Measurements from ENCODE around the gene NAT9.

NAT9 gene

DNA sequence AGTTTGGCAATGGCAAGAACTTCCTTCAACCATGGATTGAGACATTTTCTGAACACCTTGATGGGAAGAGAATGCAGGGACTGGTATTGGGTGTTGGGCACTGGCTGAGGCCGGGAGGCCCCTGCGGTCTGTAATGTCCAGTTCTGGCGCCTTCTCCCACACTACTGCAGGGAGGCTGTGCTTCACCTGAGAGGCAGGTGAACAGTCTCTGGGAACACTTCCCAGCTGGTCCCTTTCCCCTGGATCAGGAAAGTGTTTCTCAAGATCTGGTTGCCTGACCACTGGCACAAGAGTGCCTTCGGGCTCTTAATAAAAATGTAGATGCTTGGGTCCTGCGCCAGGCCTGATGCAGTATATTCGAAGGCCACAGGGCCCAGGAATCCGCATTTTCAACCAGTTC is 28.5 kb upstream of the NAT9 start:
- no peak for DNase-seq

GRCh38 chr17:74803971-74804370 is 27.8 kb upstream of the NAT9 start:
- no peak for DNase-seq

- no peak for DNase-seq
Measured at GRCh38 chr17:74803388-74803930, 27.3 kb upstream of the NAT9 start.

- DNase-seq, result no peak
Measured at GRCh38 chr17:74801896-74802295, 25.8 kb upstream of the NAT9 start.

GRCh38 chr17:74800531-74800930 is 24.4 kb upstream of the NAT9 start:
- no peak for DNase-seq

DNA sequence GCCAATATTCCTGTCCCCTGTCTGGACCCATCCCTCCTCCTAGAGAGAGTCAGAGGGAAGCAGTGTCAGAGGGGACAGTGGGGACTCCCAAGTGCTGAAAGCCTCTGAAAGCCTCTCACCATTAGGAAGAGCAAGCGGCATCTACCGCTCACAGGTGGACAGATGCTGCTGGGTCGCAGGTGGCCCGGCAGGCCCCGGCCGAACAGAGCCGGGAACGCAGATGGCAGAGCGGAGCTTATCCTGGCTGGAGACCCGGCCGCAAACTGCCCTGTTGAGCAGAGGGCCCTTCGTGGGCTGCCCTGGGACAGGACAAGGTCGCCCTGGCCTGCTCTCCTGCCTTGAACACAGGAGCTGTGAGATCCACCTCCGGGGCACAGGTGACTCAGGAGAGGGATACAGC is 23.0 kb upstream of the NAT9 start:
- no peak for DNase-seq

DNA sequence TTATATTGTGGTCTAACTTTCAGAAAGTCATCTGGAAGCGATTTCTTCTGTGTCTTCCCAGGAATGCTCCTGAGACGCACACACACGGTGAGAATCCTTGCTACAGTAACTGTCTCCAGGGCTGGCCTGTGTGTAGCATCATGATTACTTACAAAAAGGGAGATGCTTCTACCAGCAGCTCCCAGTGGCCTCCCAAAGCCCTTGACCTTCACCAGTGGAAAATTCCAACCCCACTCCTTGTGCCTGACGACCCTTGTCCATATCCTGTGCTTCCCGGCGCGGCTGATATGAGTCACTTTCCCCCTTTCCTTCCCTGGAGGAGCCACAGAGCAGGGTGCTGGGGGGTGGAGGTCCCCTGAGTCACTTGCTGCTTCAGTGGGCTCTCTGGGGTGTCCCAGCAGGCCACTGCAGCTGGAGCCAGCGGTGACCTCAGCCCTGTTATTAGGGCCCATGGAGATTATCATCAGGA is 22.1 kb upstream of the NAT9 start:
- DNase-seq, result no peak

- no peak for DNase-seq
Measured at GRCh38 chr17:74797824-74798223, 21.7 kb upstream of the NAT9 start.

GRCh38 chr17:74796866-74797265 is 20.7 kb upstream of the NAT9 start:
- no peak for DNase-seq

DNA sequence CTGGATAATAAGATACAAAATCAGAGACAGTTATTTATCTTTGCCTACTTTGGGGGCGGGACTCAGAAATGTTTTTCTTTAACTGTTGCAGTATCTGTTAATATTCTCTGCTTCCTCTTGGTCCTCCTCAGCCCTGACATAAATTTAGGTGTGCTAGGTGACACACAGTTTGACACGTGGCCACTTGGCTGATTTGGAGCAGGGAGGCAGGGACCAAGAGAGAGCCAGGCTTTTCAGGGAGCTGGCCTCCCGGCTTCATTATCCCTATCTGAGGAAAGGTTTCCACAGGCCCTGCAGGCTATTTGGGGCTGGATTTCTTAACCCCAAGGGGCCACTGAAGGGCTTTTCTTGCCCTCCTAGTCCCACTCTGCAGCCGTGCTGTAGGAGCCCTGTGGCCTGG is 20.1 kb upstream of the NAT9 start:
- no peak for DNase-seq

DNA sequence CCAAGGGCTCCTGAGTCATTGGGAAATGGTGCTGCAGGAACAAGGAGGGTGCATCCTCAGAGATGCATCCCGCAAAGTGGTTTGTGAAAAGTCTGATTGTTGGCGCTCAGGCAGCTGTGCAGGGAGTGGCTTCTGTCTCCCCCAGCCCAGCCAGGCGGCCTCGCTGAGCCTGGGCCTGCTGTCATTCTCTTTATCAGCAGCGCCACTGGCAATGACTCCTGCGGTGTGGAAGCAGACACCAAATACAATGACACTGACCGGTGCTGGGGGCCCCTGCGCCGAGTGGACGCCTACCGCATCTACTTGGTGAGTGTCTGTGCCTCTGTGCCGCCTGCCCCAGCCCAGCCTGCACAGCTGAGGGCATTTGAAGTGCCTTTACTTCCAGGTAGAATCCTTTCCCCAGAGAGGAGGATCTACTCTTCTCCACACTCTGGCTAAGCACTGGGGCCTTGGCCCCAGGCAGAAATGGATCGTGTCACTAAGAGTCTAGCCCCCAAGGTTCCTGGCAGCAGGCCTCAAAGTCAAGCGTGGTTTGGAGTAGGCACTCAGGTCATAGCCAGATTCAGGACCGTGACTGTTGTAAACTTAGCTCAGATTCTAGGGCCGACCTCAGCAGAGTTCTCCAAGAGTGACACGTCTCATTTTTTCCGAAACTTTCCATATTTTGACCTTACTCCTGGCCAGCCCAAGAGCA is 19.3 kb upstream of the NAT9 start:
- DNase-seq, result no peak

GRCh38 chr17:74792586-74793105 is 16.5 kb upstream of the NAT9 start:
- DNase-seq, result no peak

GRCh38 chr17:74790161-74791058 is 14.3 kb upstream of the NAT9 start:
- DNase-seq, result no peak

GRCh38 chr17:74786431-74787055 is 10.4 kb upstream of the NAT9 start:
- no peak for DNase-seq

DNA sequence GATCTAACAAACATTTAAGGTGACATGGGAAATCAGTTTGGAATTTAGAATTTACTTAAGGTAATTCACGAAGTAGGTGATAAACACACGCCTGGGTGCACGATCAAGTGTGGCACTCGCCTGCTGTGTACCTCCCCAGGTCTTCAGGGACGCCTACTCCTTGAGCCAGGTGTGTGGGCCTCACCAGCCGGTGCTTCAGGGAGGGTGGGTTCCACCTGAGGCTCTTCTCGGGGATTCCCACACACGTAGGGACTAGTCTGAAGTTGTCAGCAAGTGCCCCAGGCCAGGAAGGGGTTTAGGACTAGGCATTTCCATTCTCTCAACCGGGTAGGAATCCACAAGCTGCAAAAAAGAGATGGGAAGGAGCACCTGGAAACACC is 9.8 kb upstream of the NAT9 start:
- no peak for DNase-seq

DNA sequence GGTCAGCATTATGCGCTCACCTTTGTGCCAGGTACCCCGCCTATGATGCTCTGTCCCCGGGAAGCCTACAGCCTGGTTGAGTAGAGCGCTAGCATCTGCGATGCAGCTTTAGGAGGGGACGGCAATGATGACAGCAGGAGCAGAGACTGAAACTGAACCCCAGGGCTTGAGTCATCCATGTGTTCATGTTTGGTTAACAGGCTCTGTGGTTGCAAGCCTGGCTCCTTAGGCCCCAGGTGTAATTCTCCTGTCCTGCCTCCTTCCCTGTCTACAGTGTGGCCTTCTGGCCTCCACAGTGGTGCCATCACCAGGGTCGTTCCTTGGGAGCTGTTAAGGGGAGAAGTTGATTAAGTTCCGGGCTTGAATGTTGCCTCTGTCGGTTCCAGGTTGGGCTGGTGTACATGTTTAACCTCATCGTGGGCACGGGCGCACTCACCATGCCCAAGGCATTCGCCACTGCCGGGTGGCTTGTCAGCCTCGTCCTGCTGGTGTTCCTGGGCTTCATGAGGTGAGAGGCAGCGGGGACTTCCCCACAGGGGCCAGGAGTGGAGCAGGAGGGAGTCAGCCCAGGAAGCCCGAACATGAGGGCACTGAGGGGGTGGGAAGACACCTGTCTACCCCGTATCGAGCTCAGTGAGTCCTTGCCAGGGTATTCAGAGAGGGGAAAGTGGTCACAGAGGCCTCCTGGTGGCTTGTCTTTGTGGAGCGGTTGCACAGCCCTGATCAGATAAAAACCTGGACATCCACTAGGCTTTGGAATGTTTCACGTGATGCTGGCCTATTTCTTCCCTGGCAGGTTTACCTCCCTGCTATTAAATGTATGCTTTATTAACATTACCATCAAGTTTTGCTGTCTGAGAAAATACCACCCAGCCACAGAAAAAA is 9.2 kb upstream of the NAT9 start:
- no peak for DNase-seq

DNA sequence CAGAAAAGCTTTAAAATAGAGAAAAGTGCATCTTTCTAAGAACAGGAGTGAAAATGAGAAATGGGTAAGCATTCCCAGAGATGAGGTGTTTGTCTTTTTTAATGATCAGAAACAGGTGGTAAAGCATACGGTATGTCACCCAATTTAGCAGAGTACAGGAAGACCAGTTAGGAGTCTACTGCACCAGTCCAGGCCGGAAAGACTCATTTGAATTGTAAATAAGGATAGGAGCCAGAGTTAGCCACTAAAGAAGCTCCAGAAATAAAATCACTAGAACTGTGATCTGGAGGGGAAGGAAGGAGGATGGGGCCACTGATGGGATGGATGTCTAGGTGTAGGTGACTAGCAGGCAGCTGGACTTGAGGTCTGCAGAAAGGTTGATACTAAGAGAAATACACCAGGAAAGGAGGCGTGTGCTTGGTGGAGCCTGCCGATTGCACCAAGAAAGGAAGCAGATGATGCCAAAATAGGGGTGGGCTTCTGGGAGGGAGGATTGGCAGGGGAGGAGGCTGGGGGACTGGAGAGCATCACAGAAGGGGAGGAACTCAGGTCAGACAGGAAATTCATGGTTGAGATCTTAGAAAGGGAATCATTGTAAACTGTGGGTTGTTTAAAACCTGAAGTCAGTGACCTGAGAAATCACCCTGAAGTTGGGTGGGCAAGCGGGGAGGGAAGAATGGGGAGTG is 8.1 kb upstream of the NAT9 start:
- DNase-seq, result no peak

DNA sequence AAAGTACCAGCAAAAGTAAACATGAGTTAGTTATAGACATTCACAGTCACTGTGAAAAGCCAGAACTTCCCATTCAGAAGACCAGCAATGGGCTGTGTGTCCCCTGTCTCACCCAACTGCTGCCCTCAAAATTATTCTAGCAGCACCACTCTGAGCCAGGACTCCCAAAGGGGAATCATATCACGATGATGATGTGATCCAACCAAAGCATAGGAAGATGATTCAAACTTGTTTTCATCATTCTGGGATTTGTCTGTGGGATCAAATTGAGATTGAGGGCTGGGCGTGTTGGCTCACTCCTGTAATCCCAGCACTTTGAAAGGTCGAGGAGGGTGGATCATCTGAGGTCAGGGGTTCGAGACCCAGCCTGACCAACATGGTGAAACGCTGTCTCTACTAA is 6.4 kb upstream of the NAT9 start:
- no peak for DNase-seq

DNA sequence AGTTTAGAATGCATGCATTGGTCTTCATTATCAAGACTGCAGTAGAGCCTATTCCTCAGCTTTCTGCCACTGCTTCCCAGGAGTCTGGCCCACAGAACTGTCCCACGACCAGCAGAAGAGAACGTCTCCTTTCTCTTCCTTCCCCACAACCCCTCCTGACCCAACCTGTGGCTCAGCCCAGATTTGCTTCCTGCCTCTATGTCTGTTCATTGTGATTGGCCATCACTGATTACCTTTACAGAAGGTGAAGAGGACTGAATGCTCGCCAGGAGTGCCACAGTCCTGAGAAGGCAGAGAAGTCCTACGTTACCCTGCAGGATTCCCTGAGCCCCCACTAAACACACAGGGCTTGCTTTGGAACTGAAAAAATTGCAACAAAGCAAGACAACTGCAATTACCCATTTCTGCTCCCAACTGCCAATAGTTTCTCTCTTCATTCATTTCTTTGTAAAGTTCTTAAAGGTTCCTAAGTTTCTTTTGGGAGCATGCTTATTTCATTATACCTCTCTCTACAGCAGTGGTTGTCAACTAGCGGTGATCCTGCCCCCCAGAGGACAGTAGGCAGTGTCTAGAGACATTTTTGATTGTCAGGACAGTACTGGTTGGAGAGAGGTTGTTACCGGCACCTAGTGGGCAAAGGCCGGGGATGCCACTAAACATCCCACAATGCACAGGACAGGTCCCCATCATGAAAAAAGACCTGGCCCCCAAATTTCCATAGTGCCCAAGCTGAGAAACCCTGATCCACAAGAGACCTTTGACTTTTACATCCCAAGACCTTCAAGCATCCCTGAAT is 4.5 kb upstream of the NAT9 start:
- DNase-seq, result no peak

DNA sequence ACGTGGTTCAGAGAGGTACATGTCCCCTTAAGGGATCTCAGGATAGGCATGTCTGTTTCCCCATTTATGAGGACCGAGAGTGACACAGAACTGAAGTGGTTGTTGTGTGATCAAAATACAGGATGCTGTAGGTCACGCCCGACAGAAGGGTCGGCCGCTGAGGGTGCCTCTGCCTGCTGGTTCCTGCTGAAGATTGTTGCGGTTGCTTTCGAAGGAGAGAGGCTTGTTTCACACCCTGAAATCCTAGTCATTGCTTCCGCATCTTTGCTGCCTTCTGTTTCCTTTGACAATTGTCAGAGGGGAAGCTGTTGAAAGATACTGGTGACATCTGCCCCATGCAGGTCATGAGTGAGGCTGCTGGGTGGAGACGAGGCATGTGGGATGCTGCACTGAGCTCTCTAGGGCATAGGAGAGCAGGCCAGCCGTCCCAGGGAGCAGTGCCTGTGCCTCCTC is 3.8 kb upstream of the NAT9 start:
- DNase-seq, result no peak

GRCh38 chr17:74779501-74779900 is 3.4 kb upstream of the NAT9 start:
- DNase-seq, result no peak

All from cortex of kidney (tissue), 1 donor.